GM18499 (cell line): Measurements from ENCODE around the gene COQ9.

Experiments
- ATAC-seq: cut with Tn5 transposase; IDR thresholded peaks from one replicate; pipeline ENCODE4 v1.9.1; 2021; ENCODE audit warnings: moderate number of reproducible peaks; ENCODE audit not compliant: insufficient read depth, unreplicated experiment

Gene COQ9

DNA sequence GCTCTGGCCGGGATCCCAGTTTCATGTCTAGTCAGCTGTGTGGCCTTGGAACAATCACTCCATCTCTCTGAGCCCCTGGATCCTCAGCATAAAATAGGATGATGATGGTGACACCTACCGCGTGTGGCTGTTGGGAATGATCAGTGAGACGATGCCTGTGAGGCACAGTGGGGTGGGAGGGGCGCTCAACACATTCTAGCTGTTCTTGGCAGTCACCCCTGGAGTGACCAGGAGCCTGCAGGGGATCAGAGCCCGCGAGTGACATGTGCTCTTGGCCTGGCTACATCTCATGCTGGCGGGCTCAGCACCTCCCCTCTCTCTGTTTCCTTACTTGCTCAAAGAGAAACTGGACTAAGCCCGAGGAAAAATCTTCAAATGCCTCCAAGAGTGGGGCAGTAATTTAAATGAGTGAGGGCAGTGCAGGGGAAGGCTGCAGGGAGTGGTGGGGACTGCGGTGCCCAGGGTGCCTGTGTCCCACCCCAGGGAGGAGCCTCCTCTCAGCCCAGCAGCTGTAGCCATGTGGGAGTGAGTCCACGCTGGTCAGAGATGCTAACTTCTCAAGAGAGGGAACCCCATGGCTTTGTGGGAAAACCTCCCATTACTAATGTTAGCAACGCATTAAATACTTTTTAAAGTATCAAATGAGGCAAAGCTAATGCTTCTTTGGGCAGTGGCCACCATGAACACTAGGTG is 62.1 kb downstream of the COQ9 start:
- ATAC-seq = no peak

DNA sequence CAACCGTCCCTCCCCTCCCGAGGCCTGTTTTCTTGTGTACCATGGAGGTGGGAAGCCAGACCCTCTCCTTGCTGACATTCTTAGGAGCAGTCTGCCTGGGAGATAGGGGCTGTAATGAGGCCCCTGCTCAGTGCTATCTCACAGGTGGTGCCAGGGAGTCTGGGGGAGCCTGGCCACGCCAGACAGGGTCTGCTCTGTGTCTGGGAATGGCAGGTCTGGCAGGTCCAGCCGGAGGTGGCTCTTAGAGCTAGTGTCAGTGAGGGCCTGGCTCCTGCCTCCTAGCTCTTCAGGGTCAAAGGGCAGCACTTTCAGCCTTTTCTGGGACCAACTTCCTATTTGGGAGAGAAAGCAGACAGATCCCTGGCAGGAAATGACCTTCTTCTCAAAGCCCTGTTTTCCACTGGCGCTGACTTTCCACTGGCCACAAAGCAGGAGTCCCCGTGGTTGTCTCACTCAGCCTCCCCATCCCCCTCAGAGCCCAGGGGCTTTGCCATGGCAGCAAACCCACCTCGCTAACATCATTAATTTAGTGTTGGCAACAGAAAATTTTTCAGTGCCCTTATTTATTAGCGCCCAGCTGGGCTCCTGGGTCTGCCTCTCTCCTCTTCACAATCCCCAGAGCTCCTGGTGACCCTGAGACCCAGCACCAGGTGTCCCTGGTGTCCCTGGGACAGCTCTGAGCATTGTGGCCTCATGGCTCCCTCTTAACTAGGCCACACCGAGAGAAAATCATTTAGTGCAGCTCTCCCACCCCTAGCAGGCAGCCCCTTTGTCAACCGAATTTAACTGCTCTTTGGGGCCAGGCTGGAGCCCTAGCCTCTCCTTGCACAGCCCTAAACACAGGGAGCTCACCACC is 63.0 kb downstream of the COQ9 start:
- ATAC-seq = no peak
